Transverse colon (tissue), 3 donors: ENCODE data around the gene FGFR2.

ENCODE experiments used
- EP300 ChIP-seq: sonication (generic); formaldehyde crosslinking; IDR thresholded peaks from one replicate; pipeline ENCODE4 v1.6.1; 2017; ENCODE audit warnings: antibody characterized with exemption, low read depth
- POLR2A ChIP-seq: fragments of 450-650 bp; IDR thresholded peaks from one replicate; pipeline ENCODE4 v1.6.1; 2016; ENCODE audit warnings: antibody characterized with exemption, mild to moderate bottlenecking, moderate library complexity
- POLR2AphosphoS5 ChIP-seq, 3 donors: sonication (generic); formaldehyde crosslinking; IDR thresholded peaks; one replicate each; pipeline ENCODE4 v1.6.1; 2016; ENCODE audit warnings: antibody characterized with exemption in 3 of 3

- TF ChIP-seq POLR2AphosphoS5 (IDR thresholded peaks at IDR 0.05) (no peak), POLR2A (no peak), EP300 (no peak)
Measured at GRCh38 chr10:121453160-121453559, 145.1 kb downstream of the FGFR2 start.
